Loucy (cell line): ENCODE results near the gene PKNOX2.

ENCODE experiments used
- H2AFZ ChIP-seq: fragments of 200-600 bp; sonication (generic); 2 replicates; pipeline ENCODE4 v1.6.0; 2016; ENCODE audit warnings: antibody characterized with exemption, mild to moderate bottlenecking, low read length, moderate library complexity
- H3F3A ChIP-seq: fragments of 200-600 bp; 2 replicates; pipeline ENCODE4 v1.6.0; 2016; ENCODE audit warnings: antibody characterized with exemption, low read depth, mild to moderate bottlenecking
- H3K27me3 ChIP-seq: fragments of 200-600 bp; sonication (generic); 2 replicates; pipeline ENCODE4 v1.6.1; 2014; ENCODE audit warnings: low read length, mild to moderate bottlenecking; ENCODE audit not compliant: insufficient read depth, poor library complexity, severe bottlenecking
- H3K36me3 ChIP-seq: fragments of 200-600 bp; sonication (generic); 2 replicates; pipeline ENCODE4 v1.6.1; 2016; ENCODE audit warnings: low read length; ENCODE audit not compliant: insufficient read depth
- H3K4me1 ChIP-seq: fragments of 200-600 bp; sonication (generic); 2 replicates; pipeline ENCODE4 v1.5.1; 2014; ENCODE audit warnings: low read length, mild to moderate bottlenecking; ENCODE audit not compliant: insufficient read depth, poor library complexity, severe bottlenecking
- H3K4me2 ChIP-seq: fragments of 200-600 bp; sonication (generic); 2 replicates; pipeline ENCODE4 v1.6.0; 2014; ENCODE audit warnings: antibody characterized with exemption, low read length, low read depth, mild to moderate bottlenecking; ENCODE audit not compliant: poor library complexity, severe bottlenecking
- H3K4me3 ChIP-seq: fragments of 200-600 bp; sonication (generic); 2 replicates; pipeline ENCODE4 v1.5.1; 2014; ENCODE audit warnings: low read length, mild to moderate bottlenecking, mixed read lengths; ENCODE audit not compliant: poor library complexity, severe bottlenecking
- H3K79me2 ChIP-seq: fragments of 200-600 bp; sonication (generic); 2 replicates; pipeline ENCODE4 v1.6.1; 2014; ENCODE audit warnings: low read length; ENCODE audit not compliant: insufficient read depth
- H3K9ac ChIP-seq: fragments of 200-600 bp; sonication (generic); 2 replicates; pipeline ENCODE4 v1.6.0; 2014; ENCODE audit warnings: mild to moderate bottlenecking, low read depth, low read length, moderate library complexity; ENCODE audit not compliant: poor library complexity, severe bottlenecking
- H3K9me2 ChIP-seq: fragments of 200-600 bp; sonication (generic); replicated peaks from 2 replicates; pipeline ENCODE4 v1.6.1; 2016; ENCODE audit warnings: low read depth, low read length, mixed read lengths
- H3K9me3 ChIP-seq: fragments of 200-600 bp; sonication (generic); 2 replicates; pipeline ENCODE4 v1.6.1; 2014; ENCODE audit warnings: mild to moderate bottlenecking, antibody characterized with exemption, low read length, low read depth; ENCODE audit not compliant: insufficient read depth
- H4K20me1 ChIP-seq: fragments of 200-600 bp; sonication (generic); 2 replicates; pipeline ENCODE4 v1.6.0; 2014; ENCODE audit warnings: antibody characterized with exemption, low read length, mild to moderate bottlenecking; ENCODE audit not compliant: insufficient read depth, poor library complexity, severe bottlenecking
- CTCF ChIP-seq: fragments of 200-600 bp; sonication (generic); conservative IDR thresholded peaks from 2 replicates; pipeline ENCODE4 v1.5.1; 2014; ENCODE audit warnings: mild to moderate bottlenecking, antibody characterized with exemption, low read length
- EZH2phosphoT487 ChIP-seq: fragments of 200-600 bp; IDR thresholded peaks from 2 replicates; pipeline ENCODE4 v1.6.1; 2018; ENCODE audit warnings: antibody characterized with exemption, mild to moderate bottlenecking, moderate library complexity, borderline replicate concordance

The PKNOX2 gene

GRCh38 chr11:125304876-125305275 lies 140.3 kb downstream of the PKNOX2 start:
- Histone ChIP-seq H3K4me1 (peaks cover 3% of the 10 kb centered on the region), H3K9me2 (no peaks in the 10 kb centered on the region), H3K36me3 (no peaks in the 10 kb centered on the region), H3F3A (no peaks in the 10 kb centered on the region), H3K4me3 (no peak overlapping the region), H3K79me2 (no peaks in the 10 kb centered on the region), H4K20me1 (no peaks in the 10 kb centered on the region), H3K4me2 (no peak overlapping the region), H3K27me3 (no peaks in the 10 kb centered on the region), H3K9ac (no peak overlapping the region), H3K9me3 (no peaks in the 10 kb centered on the region), H2AFZ (no peak overlapping the region)
- TF ChIP-seq CTCF (no peak), EZH2phosphoT487 (no peak)

GRCh38 chr11:125305345-125305744 lies 140.8 kb downstream of the PKNOX2 start:
- no peaks in the 10 kb centered on the region for H3K9me2 ChIP-seq
- H3K27me3 ChIP-seq, result no peaks in the 10 kb centered on the region
- H2AFZ ChIP-seq, result no peak overlapping the region
- TF ChIP-seq EZH2phosphoT487 (no peak), CTCF (no peak)
- no peaks in the 10 kb centered on the region for H4K20me1 ChIP-seq
- H3K36me3 ChIP-seq, result no peaks in the 10 kb centered on the region
- no peak overlapping the region for H3K4me2 ChIP-seq
- H3F3A ChIP-seq, result no peaks in the 10 kb centered on the region
- no peak overlapping the region for H3K9ac ChIP-seq
- H3K9me3 ChIP-seq, result no peaks in the 10 kb centered on the region
- H3K4me1 ChIP-seq, result peaks cover 3% of the 10 kb centered on the region
- H3K4me3 ChIP-seq, result no peak overlapping the region
- H3K79me2 ChIP-seq, result no peaks in the 10 kb centered on the region

GRCh38 chr11:125306476-125306875 lies 141.9 kb downstream of the PKNOX2 start:
- Histone ChIP-seq H4K20me1 (no peaks in the 10 kb centered on the region), H3K9ac (no peak overlapping the region), H3K4me2 (no peak overlapping the region), H3F3A (no peaks in the 10 kb centered on the region), H2AFZ (no peak overlapping the region), H3K4me3 (no peak overlapping the region), H3K9me2 (no peaks in the 10 kb centered on the region), H3K36me3 (no peaks in the 10 kb centered on the region), H3K9me3 (no peaks in the 10 kb centered on the region), H3K79me2 (no peaks in the 10 kb centered on the region), H3K27me3 (no peaks in the 10 kb centered on the region), H3K4me1 (no peaks in the 10 kb centered on the region)
- TF ChIP-seq EZH2phosphoT487, result no peak
- no peak for TF ChIP-seq CTCF
